Activated CD8-positive, alpha-beta T cell treated with anti-CD3 and anti-CD28 coated beads, Interleukin-2, amount 10 ng/mL, durations not matched to agents 7 days and 5 days (primary cell): Measurements from ENCODE around the gene ODAPH. TPM values are rescaled to one million over a fixed set of nuclear protein-coding genes. Genes with fewer than 3 reads are reported as not detected.

Source experiments
- ATAC-seq: fragments of 150-1000 bp; cut with Tn5 transposase; one replicate; pipeline ENCODE4 v1.10.0; 2021; ENCODE audit warnings: moderate library complexity
- CTCF ChIA-PET: fragments of 350-600 bp; sonication (Branson Sonifier 250); formaldehyde crosslinking; loops from one replicate; lab custom pipeline; 2021; ENCODE audit warnings: antibody characterized with exemption; lab: Charles Lee
- POLR2A ChIA-PET: fragments of 350-600 bp; sonication (Branson Sonifier 250); formaldehyde crosslinking; loops from one replicate; lab custom pipeline; 2021; ENCODE audit warnings: antibody characterized with exemption; lab: Charles Lee
- DNase-seq: peaks from one replicate; pipeline ENCODE4 v3.0.0-alpha.2; 2020
- H3K27ac Mint-ChIP-seq: one replicate; pipeline ENCODE4 v1.8.0; 2021; ENCODE audit warnings: mild to moderate bottlenecking, mixed read lengths
- H3K27me3 Mint-ChIP-seq: one replicate; pipeline ENCODE4 v1.8.0; 2021; ENCODE audit warnings: low read depth, mixed read lengths
- H3K36me3 Mint-ChIP-seq: one replicate; pipeline ENCODE4 v1.8.0; 2021; ENCODE audit warnings: low read depth, mixed read lengths
- H3K4me1 Mint-ChIP-seq: one replicate; pipeline ENCODE4 v1.8.0; 2021; ENCODE audit warnings: low read depth, mixed read lengths
- H3K4me3 Mint-ChIP-seq: one replicate; pipeline ENCODE4 v1.8.0; 2021; ENCODE audit warnings: mild to moderate bottlenecking, mixed read lengths
- H3K9me3 Mint-ChIP-seq: one replicate; pipeline ENCODE4 v1.8.0; 2022; ENCODE audit warnings: mixed read lengths; ENCODE audit not compliant: insufficient read depth
- total RNA-seq, 2 experiments: library from RNA; stranded (reverse); gene quantifications; one replicate each; pipeline ENCODE4 v1.2.3, GENCODE V29; 2021

ODAPH gene
- total RNA-seq, 2 experiments from 2014 or later: not detected

GRCh38 chr4:75596061-75596460 lies 40.2 kb downstream of the ODAPH start:
- Mint-ChIP-seq H3K27me3 (peaks cover 3% of the 10 kb centered on the region), H3K27ac (no peak overlapping the region), H3K36me3 (no peaks in the 10 kb centered on the region), H3K4me3 (no peak overlapping the region), H3K9me3 (no peaks in the 10 kb centered on the region), H3K4me1 (peaks cover 2% of the 10 kb centered on the region)
- ATAC-seq (no peak), DNase-seq (no peak)
- CTCF ChIA-PET: no interaction called here
- POLR2A ChIA-PET: no interaction called here

- DNase-seq: no peak
- Mint-ChIP-seq H3K4me3 (no peak overlapping the region), H3K36me3 (no peaks in the 10 kb centered on the region), H3K27ac (no peak overlapping the region), H3K4me1 (peaks cover 2% of the 10 kb centered on the region), H3K27me3 (peaks cover 6% of the 10 kb centered on the region), H3K9me3 (no peaks in the 10 kb centered on the region)
- ATAC-seq: no peak
- POLR2A ChIA-PET: no interaction called here
- CTCF ChIA-PET: no interaction called here
Observed at GRCh38 chr4:75598390-75598789, 42.5 kb downstream of the ODAPH start.

GRCh38 chr4:75599647-75600046 lies 43.8 kb downstream of the ODAPH start:
- ATAC-seq (no peak), DNase-seq (no peak)
- ChIA-PET CTCF (no interaction called here), POLR2A (no interaction called here)
- Mint-ChIP-seq H3K27ac (no peak overlapping the region), H3K9me3 (no peaks in the 10 kb centered on the region), H3K36me3 (no peaks in the 10 kb centered on the region), H3K27me3 (peaks cover 6% of the 10 kb centered on the region), H3K4me1 (peaks cover 2% of the 10 kb centered on the region), H3K4me3 (no peak overlapping the region)

GRCh38 chr4:75605928-75606327 lies 50.1 kb downstream of the ODAPH start:
- peaks cover 2% of the 10 kb centered on the region for H3K27me3 Mint-ChIP-seq
- ATAC-seq: no peak
- POLR2A ChIA-PET: no interaction called here

GRCh38 chr4:75612306-75612705 lies 56.4 kb downstream of the ODAPH start:
- peaks cover 4% of the 10 kb centered on the region for H3K4me1 Mint-ChIP-seq
- H3K27ac Mint-ChIP-seq: no peak overlapping the region
- H3K9me3 Mint-ChIP-seq: no peaks in the 10 kb centered on the region
- ChIA-PET POLR2A (no interaction called here), CTCF (no interaction called here)
- no peak overlapping the region for H3K4me3 Mint-ChIP-seq
- no peaks in the 10 kb centered on the region for H3K27me3 Mint-ChIP-seq
- no peak for DNase-seq
- H3K36me3 Mint-ChIP-seq: no peaks in the 10 kb centered on the region
- ATAC-seq: no peak

More at GRCh38 chr4:75605928-75606327, 50.1 kb downstream of the ODAPH start:
- Mint-ChIP-seq H3K4me1 (no peaks in the 10 kb centered on the region), H3K27ac (no peak overlapping the region), H3K9me3 (no peaks in the 10 kb centered on the region), H3K4me3 (no peak overlapping the region), H3K36me3 (no peaks in the 10 kb centered on the region)
- DNase-seq: no peak
- CTCF ChIA-PET: no interaction called here

Other genes with a start within 250 kb of the ODAPH start
- 10 to 100 TPM; 20.0 to 25.3 TPM for gene RCHY1, start 41.7 kb upstream of the ODAPH start, total RNA-seq
- gene THAP6, start 41.6 kb upstream of the ODAPH start, total RNA-seq: 10 to 100 TPM; 16.1 to 16.7 TPM
- under 1 TPM; 0.45 to 0.60 TPM for gene CDKL2, start 74.5 kb downstream of the ODAPH start, total RNA-seq
- 100 to 1,000 TPM; 173 to 178 TPM for gene G3BP2, start 117.3 kb downstream of the ODAPH start, total RNA-seq
- 10 to 100 TPM; 32.5 to 37.5 TPM for gene USO1, start 168.5 kb downstream of the ODAPH start, total RNA-seq